GM21423 (cell line): ENCODE data around the gene BRF1.
"Not testable (repeated sequence)": the region's sequence is repeated elsewhere in the genome, so short reads cannot be mapped to it uniquely, and the experiment has no call there.

Experiments
- ATAC-seq: cut with Tn5 transposase; IDR thresholded peaks from one replicate; pipeline ENCODE4 v1.9.1; 2021; ENCODE audit warnings: mild to moderate bottlenecking, moderate library complexity; ENCODE audit not compliant: unreplicated experiment

The BRF1 gene

DNA sequence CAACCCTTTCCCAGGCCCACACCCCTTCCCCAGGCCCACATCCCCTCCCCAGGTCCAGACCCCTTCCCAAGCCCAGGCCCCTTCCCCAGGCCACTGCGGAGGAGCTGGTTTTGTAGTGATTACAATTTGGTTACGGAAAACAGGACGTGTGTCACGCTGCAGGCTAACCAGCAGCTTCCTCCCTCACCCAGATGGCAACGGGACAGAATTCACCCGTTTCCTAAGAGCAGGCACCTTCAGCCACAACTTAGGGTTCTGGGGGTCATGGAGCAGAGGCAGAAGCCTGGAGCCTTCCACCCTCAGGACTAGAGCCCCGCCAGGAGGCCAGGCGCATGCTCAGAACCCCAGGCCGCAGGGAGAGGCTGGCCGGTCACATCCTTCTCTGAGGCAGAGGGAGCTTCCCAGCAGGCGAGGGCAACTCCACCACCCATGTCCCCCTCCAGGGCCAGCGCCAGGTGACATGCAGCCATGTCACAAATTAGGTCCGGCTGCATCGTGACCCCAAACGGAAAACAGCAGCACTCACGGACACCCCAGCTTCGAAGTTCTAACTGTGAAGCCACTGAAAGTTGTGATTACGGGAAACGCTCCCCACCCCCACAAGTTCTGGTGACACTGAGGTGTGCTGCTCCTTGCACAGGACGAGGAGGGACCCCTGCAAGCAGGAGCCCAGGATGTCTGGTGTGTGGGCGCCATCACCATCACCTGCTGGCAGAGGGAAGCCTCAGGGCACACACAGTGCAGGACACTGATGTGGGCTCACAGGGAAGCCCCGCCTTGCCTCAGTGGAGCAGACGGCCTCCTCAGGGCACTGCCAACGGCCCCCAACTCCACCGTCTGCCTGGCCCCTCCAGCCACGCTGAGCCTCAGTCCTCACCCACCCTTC is 7.7 kb downstream of the BRF1 start:
- no peak for ATAC-seq

DNA sequence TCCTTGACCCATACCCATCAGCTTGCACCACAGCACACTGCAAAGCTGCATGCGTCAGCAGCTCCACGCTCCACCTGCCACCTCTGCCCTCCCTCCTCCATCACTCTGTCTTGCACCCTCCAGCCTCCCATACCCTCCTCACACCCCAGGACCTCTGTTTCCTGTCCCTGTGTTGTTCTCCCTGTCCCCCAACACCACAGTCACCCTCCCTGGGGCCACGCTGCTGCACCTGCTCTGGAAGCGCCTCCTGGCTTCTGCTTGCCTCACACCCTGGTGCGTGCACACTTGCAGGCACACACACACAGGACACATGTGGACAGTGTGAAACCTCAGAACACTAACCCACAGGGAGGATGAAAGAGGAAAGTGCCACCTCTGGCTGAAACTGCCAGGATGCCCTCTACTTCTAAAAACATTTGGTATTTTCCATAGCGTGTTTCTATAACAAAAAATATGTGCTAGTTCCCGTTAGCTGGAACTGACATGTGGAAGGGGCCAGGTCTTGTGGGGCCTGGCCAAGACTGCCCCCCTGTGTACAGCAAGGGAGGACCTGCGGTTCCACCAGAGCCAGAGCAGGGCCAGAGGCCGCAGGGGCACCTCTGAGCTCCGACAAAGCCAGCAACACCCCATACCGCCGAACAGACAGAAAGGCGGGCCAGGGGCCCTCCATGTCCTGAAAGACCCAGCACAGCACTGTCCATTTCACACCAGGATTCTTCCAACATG is 10.0 kb downstream of the BRF1 start:
- ATAC-seq: no peak

DNA sequence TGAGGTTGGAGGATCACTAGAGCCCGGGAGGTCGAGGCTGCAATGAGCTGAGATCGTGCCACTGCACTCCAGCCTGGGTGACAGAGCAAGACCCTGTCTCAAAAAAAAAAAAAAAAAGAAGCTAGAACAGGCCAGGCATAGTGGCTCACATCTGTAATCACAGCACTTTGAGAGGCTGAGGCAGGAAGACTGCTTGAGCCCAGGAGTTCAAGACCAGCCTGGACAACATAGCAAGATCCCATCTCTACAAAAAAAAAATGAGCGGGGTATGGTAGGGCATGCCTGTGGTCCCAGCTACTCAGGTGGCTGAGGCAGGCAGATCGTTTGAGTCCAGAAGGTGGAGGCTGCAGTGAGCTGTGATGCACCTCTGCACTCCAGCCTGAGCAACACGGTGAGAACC is 11.9 kb downstream of the BRF1 start:
- ATAC-seq: not testable (repeated sequence)

DNA sequence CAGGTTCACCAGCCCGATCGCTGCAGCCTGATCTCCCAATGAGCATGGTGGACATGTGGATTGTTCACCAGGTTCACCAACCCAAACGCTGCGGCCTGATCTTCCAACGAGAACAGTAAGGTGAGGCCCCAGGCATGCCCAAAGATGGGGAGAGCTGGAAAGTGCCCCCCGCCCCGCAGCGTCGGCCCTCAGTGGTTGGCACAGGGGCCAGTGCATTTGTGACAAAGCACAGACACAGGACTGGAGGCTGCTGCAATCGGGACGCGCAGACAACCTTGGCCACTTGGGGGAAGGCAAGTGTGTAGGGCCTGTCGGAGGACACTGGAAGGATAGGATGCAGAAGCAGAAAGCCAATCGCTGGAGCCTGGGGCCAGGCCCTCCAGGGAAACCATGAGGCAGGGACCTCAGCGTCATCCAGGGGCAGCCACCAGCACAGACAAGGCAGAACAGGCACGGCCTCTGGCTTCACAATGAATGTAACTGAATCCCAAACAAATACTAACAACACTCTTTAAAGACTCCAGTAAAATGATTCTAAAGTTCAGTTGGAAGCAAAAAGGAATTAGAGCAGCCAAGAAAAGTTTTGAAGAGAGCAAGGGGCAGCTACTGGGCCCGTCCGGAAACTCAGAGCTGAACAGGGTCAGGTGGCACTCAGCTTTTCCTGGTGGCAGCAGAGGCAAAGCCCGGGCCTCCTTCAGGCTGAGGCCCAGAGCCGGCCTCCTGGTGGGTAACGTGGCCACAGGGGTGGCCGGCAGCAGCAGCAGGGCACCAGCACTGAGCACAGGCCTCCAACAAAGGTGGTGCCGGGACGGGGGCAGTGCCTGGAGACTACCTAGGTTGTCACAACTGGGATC is 13.3 kb downstream of the BRF1 start:
- ATAC-seq: no peak

DNA sequence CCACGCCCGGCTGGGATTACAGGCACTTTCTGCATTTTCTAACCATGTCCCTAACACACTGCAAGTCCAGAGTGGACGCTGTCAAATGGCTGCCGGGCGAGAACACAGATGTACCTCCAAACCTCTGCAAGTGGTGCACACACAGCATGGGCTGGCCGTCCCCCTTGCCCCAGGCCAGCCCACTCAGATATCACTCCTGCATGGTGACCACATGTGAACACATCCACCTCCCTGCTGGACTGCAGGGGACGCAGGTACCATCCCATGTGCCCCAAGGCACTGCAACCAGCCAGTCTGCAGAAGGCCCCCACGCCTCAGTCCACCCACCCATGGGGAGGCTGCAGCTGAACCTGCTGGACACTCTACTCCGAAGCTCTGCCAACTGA is 14.0 kb downstream of the BRF1 start:
- ATAC-seq: no peak

DNA sequence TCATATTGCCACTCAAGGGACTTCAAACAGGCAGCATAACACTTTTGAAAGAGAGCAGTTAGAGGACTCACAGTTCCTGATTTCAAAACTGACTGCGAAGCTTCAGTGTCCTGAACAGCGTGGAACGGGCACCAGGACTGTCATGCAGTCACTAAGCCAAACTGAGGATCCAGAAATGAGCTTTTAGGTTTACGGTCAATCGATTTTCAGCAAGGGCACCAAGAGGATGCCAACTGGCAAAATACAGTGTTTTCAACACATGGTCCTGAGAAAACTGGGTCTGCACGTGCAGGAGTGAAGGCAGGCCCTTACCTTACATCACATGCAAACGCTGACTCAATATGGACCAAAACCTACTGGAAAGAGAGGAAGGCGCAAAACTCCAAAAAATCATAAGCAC is 15.6 kb downstream of the BRF1 start:
- ATAC-seq: no peak

DNA sequence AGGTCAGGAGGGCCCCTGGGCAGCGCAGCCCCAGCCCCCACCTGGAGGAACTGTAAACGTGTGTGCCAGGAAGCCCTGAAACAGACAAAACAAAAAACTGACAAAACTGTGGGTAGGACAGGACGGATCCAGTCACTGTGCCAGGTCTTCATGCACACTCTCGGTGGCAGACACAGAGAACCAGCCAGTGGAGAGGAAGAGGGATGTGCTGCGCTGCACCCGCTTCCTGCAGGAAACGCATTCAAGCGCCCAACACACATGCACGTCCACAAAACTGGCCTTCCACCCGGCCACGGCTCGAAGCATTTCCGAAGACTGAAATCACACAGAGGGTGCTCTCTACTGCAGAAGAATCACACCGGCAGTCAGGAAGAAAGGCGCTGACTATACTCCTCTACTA is 16.9 kb downstream of the BRF1 start:
- ATAC-seq: no peak

DNA sequence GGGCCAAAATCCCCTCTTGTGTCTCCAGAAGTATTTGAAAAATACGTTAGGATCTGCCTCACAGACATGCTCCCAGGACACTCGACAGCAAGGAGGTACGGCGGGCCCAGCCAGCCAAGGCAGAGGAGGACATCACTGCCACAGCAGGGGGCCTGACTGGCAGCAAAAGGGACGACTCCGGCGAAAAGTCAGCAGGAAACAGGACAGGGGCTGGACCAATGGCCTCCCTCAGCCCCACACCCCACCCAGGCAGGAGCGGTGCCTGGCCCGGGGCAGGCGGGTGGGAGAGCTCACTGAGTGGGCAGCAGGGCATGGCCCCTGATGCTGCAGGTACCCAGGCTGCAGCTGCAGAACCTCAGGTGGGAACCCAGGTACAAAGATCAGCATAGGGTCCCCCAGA is 17.8 kb downstream of the BRF1 start:
- no peak for ATAC-seq

DNA sequence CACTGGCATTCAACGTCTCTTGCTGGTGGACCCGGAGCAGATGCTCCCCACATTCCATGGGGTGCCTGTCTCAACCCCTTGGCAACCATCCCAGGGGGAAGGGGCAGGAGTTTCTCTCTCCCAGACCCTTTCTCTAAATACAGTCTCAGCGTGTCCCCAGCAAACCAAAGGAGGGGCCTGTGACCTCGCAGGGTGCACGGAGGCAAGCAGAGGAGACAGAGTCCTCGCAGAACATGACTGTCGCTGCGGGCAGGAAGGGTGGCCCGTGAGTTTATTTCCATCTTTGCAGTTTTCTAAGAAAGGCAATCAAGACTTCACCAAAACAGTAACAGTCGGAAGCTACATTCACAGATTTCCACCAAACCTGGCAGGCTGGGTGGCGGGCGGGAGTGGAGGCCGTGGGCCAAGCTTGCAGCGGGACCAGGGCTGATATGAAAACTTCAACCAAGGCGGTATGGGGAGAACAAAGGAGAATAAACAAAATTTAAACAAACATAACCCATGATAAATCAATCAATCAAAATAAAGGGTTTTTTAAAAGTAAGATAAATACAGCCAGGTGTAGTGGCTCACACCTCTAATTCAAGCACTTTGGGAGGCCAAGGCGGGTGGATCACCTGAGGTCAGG is 18.6 kb downstream of the BRF1 start:
- ATAC-seq: no peak

DNA sequence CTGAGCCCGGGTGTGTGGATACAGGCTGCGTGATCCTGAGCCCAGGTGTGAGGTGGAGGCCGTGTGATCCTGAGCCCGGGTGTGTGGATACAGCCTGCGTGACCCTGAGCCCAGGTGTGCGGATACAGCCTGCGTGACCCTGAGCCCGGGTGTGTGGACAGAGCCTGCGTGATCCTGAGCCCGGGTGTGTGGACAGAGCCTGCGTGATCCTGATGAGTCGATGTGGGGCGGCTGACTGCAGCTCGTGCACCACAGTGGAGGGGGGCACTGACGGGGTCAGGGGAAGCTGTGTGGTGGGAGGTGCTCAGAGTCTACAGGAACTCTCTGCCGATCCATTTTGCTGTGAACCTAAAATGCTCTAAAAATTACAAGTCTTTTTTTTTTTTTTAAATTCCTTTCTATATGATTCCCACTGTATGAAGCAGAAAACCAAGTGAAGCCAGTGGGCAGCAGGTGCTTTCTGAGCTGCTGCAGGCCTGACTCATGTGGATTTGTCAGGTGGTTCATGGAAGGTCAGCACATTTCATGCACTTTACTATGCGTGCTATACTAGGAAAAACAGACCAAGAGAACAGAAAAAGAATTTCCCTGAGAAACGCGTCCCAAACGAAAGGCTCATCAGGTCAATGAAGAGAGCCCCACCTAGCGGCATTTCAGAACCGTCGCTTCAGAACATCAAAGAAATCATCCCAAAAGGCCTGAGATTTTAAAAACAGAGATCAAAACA is 19.3 kb downstream of the BRF1 start:
- ATAC-seq: no peak

DNA sequence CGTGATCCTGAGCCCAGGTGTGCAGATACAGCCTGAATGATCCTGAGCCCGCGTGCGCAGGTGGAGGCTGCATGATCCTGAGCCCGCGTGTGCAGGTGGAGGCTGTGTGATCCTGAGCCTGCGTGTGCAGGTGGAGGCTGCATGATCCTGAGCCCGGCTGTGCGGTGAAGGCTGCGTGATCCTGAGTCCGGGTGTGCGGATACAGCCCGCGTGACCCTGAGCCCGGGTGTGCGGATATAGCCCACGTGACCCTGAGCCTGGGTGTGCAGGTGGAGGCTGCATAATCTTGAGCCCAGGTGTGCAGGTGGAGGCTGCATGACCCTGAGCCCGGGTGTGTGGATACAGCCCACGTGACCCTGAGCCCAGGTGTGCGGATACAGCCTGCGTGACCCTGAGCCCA is 20.3 kb downstream of the BRF1 start:
- ATAC-seq: no peak

DNA sequence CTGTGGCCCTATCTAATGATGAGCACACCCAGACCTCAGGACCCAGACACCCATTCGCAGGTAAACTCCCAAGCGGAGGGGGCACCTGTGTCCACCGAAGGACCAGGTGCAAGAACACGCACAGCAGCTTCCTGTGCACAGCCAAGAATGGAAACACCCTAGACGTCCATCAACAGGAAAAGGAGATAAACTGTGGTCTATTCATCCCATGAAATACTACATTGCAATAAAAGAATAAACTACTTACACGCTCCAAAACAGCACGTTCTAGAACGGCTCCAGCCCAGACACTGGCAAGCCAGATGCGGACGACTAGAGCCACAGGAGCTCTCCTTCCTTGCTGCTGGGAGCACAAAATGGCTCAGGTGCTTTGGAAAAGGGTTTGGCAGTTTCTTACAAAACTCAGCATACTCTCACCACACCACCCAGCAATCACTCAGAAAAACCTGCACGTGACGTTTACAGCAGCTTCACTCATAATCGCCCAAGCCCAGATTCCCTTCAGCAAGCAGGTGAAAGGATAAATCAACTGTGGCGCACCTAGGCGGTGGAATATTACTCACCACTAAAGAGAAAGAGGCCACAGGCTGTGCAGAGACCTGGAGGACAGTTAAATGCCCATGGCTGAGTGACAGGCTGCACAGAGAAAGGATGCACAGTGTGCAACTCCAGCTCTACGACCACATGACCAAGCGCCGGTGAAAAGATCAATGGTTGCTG is 21.0 kb downstream of the BRF1 start:
- ATAC-seq: no peak

DNA sequence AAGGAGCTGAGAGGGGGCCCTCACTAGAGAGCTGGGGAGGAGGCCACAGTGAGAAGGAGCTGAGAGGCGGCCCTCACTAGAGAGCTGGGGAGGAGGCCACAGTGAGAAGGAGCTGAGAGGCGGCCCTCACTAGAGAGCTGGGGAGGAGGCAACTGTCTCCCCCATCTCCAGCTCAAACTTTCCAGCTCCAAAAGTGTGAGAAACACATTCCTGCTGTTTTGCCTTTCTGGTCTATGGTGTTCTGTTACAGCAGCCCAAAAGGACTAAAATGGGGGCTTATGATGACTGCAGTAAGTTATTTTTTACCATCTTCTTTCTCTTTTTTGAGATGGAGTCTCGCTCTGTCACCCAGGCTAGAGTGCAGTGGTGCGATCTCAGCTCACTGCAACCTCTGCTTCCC is 23.4 kb downstream of the BRF1 start:
- ATAC-seq: not testable (repeated sequence)

DNA sequence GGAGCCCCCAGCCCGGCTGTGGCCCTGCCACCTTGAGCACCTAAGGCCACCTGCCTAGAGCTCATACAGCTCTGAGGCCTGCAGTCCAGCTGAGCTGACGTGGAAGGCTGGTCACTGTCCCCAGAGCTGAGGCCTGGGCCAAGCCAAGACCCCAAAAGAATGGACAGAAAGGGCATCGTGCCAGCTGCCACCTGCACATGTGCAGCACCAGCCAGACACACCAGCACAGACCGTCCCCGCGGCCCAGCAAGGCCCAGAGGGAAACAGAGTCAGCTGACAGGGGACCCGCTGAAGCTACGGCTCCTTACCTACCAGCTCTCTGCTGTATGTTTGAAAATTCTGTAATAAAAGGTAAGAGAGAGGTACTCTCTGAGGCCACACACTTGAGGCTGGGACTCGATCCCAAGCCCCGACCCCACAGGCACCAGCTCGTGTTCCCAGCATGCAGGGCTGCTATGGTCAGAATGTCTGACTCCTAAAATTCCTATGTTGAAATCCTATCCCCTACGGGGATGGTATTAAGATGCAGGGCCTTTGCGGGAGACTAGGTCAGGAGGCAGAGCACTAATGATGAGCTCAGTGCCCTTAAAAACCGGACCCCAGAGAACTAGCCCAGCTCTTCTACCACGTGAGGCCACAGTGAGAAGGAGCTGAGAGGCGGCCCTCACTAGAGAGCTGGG is 25.4 kb downstream of the BRF1 start:
- ATAC-seq: no peak

DNA sequence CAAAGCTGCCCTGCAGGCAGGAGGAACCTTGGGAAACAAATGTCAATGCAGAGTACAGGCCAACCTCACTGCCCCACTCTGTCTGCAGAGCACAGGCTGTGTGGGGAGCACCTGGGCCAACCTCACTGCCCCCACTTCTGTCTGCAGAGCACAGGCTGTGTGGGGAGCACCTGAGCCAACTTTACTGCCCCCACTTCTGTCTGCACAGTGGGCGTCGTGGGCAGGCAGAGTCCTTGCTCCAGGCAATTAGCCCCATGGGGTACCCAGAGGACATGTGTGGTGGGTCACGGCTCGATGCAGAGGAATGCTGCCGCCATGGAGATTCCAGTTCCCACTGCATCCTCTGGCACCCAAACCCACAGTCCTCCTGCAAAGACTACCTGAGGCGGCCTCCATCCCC is 26.2 kb downstream of the BRF1 start:
- ATAC-seq: no peak

DNA sequence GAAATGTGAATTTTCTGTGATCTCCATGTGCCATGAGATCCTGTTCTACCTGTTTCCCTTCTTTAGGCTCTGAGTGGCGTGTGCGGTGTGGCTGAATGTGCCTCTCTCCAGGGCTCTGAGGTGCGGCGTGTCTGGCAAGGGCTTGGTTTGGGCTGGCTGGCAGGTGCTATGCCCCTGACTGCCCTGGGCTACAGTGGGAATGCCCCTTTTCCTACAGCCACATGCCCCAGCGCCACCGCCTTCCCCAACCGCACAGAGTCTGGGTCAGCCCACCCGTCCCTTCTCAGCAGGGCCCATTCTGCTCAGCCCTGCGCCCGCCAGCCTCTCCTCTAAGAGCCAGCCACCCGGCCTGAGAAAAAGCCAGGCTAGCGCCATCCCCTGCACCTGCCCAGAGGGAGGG is 27.7 kb downstream of the BRF1 start:
- ATAC-seq: no peak

DNA sequence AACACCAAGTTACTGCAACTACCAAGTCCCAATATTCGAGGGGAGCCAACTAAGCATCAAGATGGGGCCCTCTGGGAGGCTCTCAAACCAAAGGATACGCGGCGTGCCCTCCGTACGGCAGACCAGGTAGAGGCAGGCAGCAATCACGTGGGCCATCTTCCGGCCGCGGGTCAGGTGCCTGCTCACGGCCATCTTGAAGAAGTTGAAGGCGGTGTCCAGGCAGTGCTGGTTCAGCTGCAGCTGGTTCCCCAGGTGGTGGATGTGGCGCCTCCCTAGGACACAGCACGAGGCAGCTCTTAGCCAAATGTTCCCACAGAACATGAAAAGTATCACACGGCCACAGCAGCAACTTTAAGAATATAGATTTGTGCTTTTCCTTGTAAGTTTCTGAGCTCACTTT is 28.2 kb downstream of the BRF1 start:
- ATAC-seq: no peak

DNA sequence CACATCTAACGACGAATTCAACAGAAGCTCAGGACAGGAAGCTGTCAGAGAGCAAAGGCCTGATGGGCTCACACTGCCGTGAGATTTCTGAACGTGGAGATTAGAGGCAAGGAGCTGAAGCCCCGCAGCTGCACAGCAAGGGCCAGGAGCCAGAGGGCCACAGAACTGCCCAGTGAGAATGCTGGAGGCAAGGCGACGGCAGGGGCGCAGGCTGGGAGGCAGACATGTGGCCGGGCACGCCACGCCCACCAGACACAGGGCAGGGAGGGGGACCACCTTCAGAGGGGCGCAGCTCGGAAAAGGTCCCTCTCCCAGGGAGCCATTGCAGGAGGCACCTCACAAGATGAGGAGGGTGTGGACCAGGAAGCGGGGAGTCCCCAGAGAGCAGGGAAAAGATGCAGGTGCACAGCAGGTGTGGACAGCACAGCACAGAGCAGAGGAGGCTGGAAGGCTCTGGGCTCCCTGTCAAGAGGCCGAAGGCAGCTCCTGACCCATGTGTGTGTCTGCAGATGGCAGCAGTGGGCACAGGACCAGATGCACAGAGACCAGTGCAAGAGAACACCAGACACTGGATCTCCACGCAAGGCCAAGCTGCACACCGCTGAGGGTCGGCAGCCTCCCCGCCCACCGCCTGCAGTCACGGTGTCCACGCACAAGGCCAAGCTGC is 29.4 kb downstream of the BRF1 start:
- no peak for ATAC-seq

DNA sequence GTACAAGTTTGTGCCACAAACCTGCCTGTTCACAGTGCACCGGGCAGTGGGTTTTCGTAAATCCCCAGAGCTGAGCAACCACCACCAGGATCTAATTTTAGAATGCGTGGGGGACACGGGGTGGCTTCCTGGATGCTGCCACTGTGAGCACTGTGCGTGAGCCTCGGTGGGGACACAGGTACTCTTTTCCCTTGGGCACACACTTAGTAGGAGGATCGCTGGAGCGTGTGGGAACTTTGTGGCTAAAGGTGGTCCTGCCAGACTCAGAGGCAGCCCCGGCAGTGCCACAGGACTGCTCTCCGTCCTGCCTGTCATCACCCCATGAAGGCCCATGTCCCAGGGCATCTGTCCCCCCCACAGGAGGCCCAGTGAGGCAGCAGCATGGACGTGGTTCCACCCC is 31.4 kb downstream of the BRF1 start:
- ATAC-seq: no peak
